RWPE1 (cell line): Measurements from ENCODE around the gene TOM1L1.

Source experiments
- CTCF ChIA-PET: fragments of 350-600 bp; sonication (Branson Sonifier 250); formaldehyde crosslinking; extraction: SDS; loops from one replicate; lab custom pipeline; 2021; lab: Yijun Ruan, JAX
- POLR2A ChIA-PET: fragments of 400-600 bp; formaldehyde crosslinking; extraction: SDS; loops from one replicate; lab custom pipeline; 2020; ENCODE audit warnings: antibody characterized with exemption; ENCODE audit not compliant: low non-redundant PET; lab: Yijun Ruan, JAX
- DNase-seq: peaks from one replicate; pipeline ENCODE4 v3.0.0; 2012; ENCODE audit warnings: low spot score
- H3K27ac ChIP-seq: fragments of 450-650 bp; 2 replicates; pipeline ENCODE4 v1.5.1; 2017
- CTCF ChIP-seq: fragments of 450-650 bp; conservative IDR thresholded peaks from 2 replicates; pipeline ENCODE4 v1.5.1; 2017; ENCODE audit warnings: low read depth, mild to moderate bottlenecking

Gene TOM1L1

GRCh38 chr17:54996441-54996840 is 95.8 kb downstream of the TOM1L1 start:
- ChIA-PET POLR2A (no interaction called here), CTCF (interaction anchor here (1.0 kb wide), 1 partner anchor 352 kb away, joined by 4 read pairs; no protein-coding TSS in a partner anchor)
- TF ChIP-seq CTCF = no peak
- DNase-seq = no peak
- no peak overlapping the region for H3K27ac ChIP-seq

GRCh38 chr17:55002458-55002857 is 101.8 kb downstream of the TOM1L1 start:
- no peak for DNase-seq
- no peak overlapping the region for H3K27ac ChIP-seq
- TF ChIP-seq CTCF = no peak
- ChIA-PET CTCF (interaction anchor here (0.6 to 1.0 kb wide), 2 partner anchors 94 to 345 kb away, joined by 3 read pairs; no protein-coding TSS in a partner anchor), POLR2A (no interaction called here)

- TF ChIP-seq CTCF = no peak
- no peak overlapping the region for H3K27ac ChIP-seq
- DNase-seq = no peak
- ChIA-PET CTCF (interaction anchor here (0.6 to 0.7 kb wide), 2 partner anchors 86 to 174 kb away, joined by 4 read pairs; no protein-coding TSS in a partner anchor), POLR2A (no interaction called here)
Measured at GRCh38 chr17:55004484-55004883, 103.8 kb downstream of the TOM1L1 start.

- DNase-seq = no peak
- TF ChIP-seq CTCF = no peak
- CTCF ChIA-PET = interaction anchor here (0.7 to 0.9 kb wide), 4 partner anchors 12 to 1313 kb away, joined by 3 to 5 read pairs (median 4); no protein-coding TSS in a partner anchor
Measured at GRCh38 chr17:55005520-55005919, 104.9 kb downstream of the TOM1L1 start.

More at GRCh38 chr17:55005520-55005919, 104.9 kb downstream of the TOM1L1 start:
- no peak overlapping the region for H3K27ac ChIP-seq
- POLR2A ChIA-PET = no interaction called here
